PFSK-1 (cell line): ENCODE measurements around the gene EIF4E2.

Source experiments
- SIN3A ChIP-seq: IDR thresholded peaks from 2 replicates; pipeline ENCODE4 v1.6.1; 2012; ENCODE audit warnings: mild to moderate bottlenecking, low read length, moderate library complexity, borderline replicate concordance; ENCODE audit not compliant: insufficient read depth
- TAF1 ChIP-seq: IDR thresholded peaks from 2 replicates; pipeline ENCODE4 v1.6.1; 2012; ENCODE audit warnings: low read length, control low read depth, borderline replicate concordance; ENCODE audit not compliant: insufficient read depth

DNA sequence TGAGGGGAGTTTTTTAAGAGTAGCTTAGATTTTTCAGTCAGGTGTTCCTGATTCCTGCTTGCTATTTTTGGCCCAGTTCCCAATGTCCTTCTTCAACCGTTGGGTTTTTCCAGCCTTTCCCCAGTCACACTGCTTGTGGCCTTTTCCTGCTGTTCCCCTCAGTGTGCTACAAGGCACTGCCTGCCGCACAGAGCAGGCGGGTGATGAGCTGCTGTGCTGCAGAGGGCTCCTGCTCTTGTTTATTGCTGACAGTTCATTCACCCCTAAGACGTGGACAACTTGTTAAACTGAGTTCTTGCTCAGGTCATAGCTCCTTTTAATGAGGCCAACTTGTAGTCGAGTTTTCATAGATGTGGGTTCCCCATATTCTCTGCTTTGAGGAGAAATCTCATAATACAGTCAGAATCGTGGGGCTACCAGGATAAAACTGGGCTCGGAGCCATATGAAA lies 20.6 kb downstream of the EIF4E2 start:
- TF ChIP-seq SIN3A, result no peak
- TF ChIP-seq TAF1, result no peak
